ENCODE measurements around the gene CCNI.

CCNI gene

DNA sequence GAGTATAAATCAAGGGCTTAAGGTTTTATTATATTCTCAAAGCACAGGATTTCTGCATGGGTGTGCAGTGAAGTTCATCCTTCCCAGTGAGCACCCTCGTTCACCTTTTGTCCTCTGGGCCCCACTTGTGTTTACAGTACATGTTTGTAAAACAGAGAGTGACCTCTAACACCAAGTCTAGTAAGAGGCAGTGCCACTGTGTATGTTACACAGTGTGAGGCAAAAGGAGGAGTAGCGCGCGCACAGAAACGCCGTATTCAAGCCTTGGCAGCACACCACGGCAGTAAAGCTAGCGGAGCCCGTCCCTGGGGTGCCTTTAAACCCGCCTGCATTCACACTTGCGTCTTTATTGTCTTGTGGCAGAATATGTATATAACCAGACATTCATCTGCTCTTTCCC lies 51.9 kb downstream of the CCNI start:
- H3K27ac ChIP-seq (ENCODE audit: low read depth, low read length): no peak overlapping the region
- H3K79me1 ChIP-seq (ENCODE audit: low read length): peaks cover 1% of the 10 kb centered on the region
- H3K18ac ChIP-seq (ENCODE audit: low read length): no peak overlapping the region
- H3K27me3 ChIP-seq (ENCODE audit: insufficient read depth, low read length, poor library complexity): no peaks in the 10 kb centered on the region
- no peak overlapping the region for H4K5ac ChIP-seq (ENCODE audit: low read length)
- H3K23ac ChIP-seq (ENCODE audit: low read length): no peak overlapping the region
- peaks cover 10% of the 10 kb centered on the region for H3K4me1 ChIP-seq (ENCODE audit: control insufficient read depth, low read depth, low read length)
- WGBS (ENCODE audit: extremely low coverage, insufficient coverage, low lambda C conversion rate): no CpG with 5 or more reads among the region's 11 CpGs
- H2AK5ac ChIP-seq (ENCODE audit: low read length): no peak overlapping the region
- no peak overlapping the region for H3K56ac ChIP-seq (ENCODE audit: low read length)
- no peak overlapping the region for H4K8ac ChIP-seq (ENCODE audit: low read depth, low read length)
- no peak overlapping the region for H2BK5ac ChIP-seq (ENCODE audit: low read length)
- no peak overlapping the region for H3K4me2 ChIP-seq (ENCODE audit: low read length)
- H3K4me3 ChIP-seq (ENCODE audit: low read length): no peak overlapping the region
- H2BK15ac ChIP-seq (replicated peaks; ENCODE audit: low read depth): no peak overlapping the region
- no peak for DNase-seq
- H2BK120ac ChIP-seq (ENCODE audit: low read depth, low read length): no peak overlapping the region
- no peak overlapping the region for H3K9ac ChIP-seq (ENCODE audit: low read length)
- H3K4ac ChIP-seq (ENCODE audit: low read depth, low read length): no peak overlapping the region
- H3K36me3 ChIP-seq (ENCODE audit: control insufficient read depth, insufficient read depth, low read length): peaks cover 22% of the 10 kb centered on the region
- no peaks in the 10 kb centered on the region for H3K79me2 ChIP-seq (ENCODE audit: control insufficient read depth, insufficient read depth, low read length)

DNA sequence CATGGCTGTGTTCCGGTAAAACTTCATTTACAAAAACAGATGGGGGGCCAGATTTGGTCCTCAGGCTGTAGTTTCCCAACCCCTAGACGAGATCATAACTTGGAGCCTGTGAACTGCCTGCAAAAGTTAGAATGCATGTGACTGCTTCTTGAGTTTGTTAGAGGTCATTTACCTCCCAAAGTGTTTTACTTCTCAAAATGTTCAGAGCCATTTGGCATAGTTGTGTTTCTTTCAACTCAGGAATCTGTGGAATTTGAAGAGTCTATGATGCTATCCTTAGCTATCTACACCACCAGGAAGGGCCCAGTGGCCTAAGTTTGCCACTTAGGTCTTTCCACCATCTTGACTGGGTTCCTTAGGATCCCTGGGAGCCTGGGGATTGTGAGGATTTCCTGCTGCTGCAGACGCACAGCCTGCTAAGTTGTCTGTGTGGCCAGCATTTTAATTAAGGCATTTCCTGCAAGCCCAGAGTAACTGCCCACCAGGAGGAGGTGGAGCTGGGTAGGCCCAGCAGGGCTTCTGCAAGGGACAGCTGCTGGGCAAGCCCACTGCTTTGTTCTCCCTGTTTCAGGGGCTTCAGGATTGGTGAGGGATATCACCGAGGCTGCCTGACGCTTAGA lies 53.1 kb downstream of the CCNI start:
- peak overlapping the region; percentile 56 for H2BK120ac ChIP-seq (ENCODE audit: low read depth, low read length)
- no peak overlapping the region for H3K56ac ChIP-seq (ENCODE audit: low read length)
- no peaks in the 10 kb centered on the region for H3K27me3 ChIP-seq (ENCODE audit: insufficient read depth, low read length, poor library complexity)
- peak; percentile 98 for DNase-seq
- no peak overlapping the region for H3K4me2 ChIP-seq (ENCODE audit: low read length)
- H3K79me2 ChIP-seq (ENCODE audit: control insufficient read depth, insufficient read depth, low read length): no peaks in the 10 kb centered on the region
- H2BK5ac ChIP-seq (ENCODE audit: low read length): no peak overlapping the region
- H3K4me3 ChIP-seq (ENCODE audit: low read length): no peak overlapping the region
- peak overlapping the region; percentile 87 for H3K18ac ChIP-seq (ENCODE audit: low read length)
- H4K8ac ChIP-seq (ENCODE audit: low read depth, low read length): no peak overlapping the region
- no peak overlapping the region for H3K9ac ChIP-seq (ENCODE audit: low read length)
- H2BK15ac ChIP-seq (replicated peaks; ENCODE audit: low read depth): no peak overlapping the region
- no peak overlapping the region for H2AK5ac ChIP-seq (ENCODE audit: low read length)
- H4K5ac ChIP-seq (ENCODE audit: low read length): no peak overlapping the region
- peaks cover 21% of the 10 kb centered on the region for H3K36me3 ChIP-seq (ENCODE audit: control insufficient read depth, insufficient read depth, low read length)
- no peak overlapping the region for H3K23ac ChIP-seq (ENCODE audit: low read length)
- peaks cover 1% of the 10 kb centered on the region for H3K79me1 ChIP-seq (ENCODE audit: low read length)
- peak overlapping the region; percentile 95 for H3K27ac ChIP-seq (ENCODE audit: low read depth, low read length)
- H3K4ac ChIP-seq (ENCODE audit: low read depth, low read length): peak overlapping the region; percentile 72
- peaks cover 10% of the 10 kb centered on the region for H3K4me1 ChIP-seq (ENCODE audit: control insufficient read depth, low read depth, low read length)
- no CpG with 5 or more reads among the region's 5 CpGs for WGBS (ENCODE audit: extremely low coverage, insufficient coverage, low lambda C conversion rate)

DNA sequence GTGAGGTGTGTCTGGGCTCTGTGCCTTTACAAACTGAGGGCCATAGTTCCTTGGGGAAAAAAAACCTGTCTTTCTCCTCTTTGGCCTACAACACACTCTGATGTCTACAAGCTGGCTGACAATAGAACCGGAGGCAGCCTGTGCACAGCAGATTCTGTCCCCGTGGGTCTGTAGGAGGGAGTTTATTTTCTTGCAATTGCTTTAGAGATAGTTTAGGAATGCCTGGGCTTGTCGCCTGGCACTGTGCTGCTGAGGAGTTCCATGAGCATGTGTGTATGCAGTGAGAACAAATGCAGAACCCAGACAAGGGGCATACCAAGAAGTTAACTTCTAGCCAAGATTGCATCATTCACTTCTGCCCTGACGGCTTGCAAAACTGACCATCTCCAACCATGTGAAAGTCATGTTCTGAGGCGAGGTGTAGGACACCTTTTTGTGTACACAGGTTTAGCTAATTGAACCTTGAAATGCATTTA lies 54.1 kb downstream of the CCNI start:
- Histone ChIP-seq H3K79me1 (ENCODE audit: low read length) (peaks cover 1% of the 10 kb centered on the region), H4K5ac (ENCODE audit: low read length) (no peak overlapping the region), H2BK120ac (ENCODE audit: low read depth, low read length) (no peak overlapping the region), H3K4me2 (ENCODE audit: low read length) (no peak overlapping the region), H4K8ac (ENCODE audit: low read depth, low read length) (peak overlapping the region; percentile 58), H2BK15ac (replicated peaks; ENCODE audit: low read depth) (no peak overlapping the region), H3K18ac (ENCODE audit: low read length) (peak overlapping the region; percentile 62), H3K23ac (ENCODE audit: low read length) (peak overlapping the region; percentile 70), H3K27ac (ENCODE audit: low read depth, low read length) (peak overlapping the region; percentile 95), H3K27me3 (ENCODE audit: insufficient read depth, low read length, poor library complexity) (no peaks in the 10 kb centered on the region), H2AK5ac (ENCODE audit: low read length) (peak overlapping the region; percentile 0), H3K36me3 (ENCODE audit: control insufficient read depth, insufficient read depth, low read length) (peaks cover 21% of the 10 kb centered on the region), H3K9ac (ENCODE audit: low read length) (peak overlapping the region; percentile 26), H3K56ac (ENCODE audit: low read length) (peak overlapping the region; percentile 50), H2BK5ac (ENCODE audit: low read length) (peak overlapping the region; percentile 10), H3K4ac (ENCODE audit: low read depth, low read length) (no peak overlapping the region), H3K4me1 (ENCODE audit: control insufficient read depth, low read depth, low read length) (peaks cover 10% of the 10 kb centered on the region), H3K4me3 (ENCODE audit: low read length) (no peak overlapping the region), H3K79me2 (ENCODE audit: control insufficient read depth, insufficient read depth, low read length) (no peaks in the 10 kb centered on the region)
- no CpG with 5 or more reads among the region's 5 CpGs for WGBS (ENCODE audit: extremely low coverage, insufficient coverage, low lambda C conversion rate)
- DNase-seq: peak; percentile 79

DNA sequence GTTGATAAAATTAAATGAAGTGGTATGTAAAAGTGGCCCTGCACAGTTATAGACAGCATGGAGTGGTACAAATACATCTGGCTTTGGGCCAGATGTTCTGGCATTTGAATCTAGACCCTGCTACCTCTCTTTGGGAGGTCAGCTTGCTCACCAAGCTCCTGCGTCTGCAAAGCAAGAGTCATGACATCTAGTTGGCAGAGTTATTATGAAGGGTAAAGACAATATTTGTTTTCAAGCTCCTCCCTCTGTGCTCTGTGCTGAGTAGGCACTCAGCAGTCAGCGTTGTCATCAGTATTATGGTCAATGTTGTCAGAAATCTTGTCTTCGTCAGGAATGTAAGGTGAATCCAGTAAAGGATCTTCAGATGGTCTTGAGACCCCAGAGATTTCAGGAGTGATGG lies 55.8 kb downstream of the CCNI start:
- H3K36me3 ChIP-seq (ENCODE audit: control insufficient read depth, insufficient read depth, low read length): peaks cover 21% of the 10 kb centered on the region
- H3K4me2 ChIP-seq (ENCODE audit: low read length): no peak overlapping the region
- H4K5ac ChIP-seq (ENCODE audit: low read length): no peak overlapping the region
- no peak overlapping the region for H3K9ac ChIP-seq (ENCODE audit: low read length)
- H3K4me3 ChIP-seq (ENCODE audit: low read length): no peak overlapping the region
- no peak overlapping the region for H2AK5ac ChIP-seq (ENCODE audit: low read length)
- no peak overlapping the region for H4K8ac ChIP-seq (ENCODE audit: low read depth, low read length)
- H3K4ac ChIP-seq (ENCODE audit: low read depth, low read length): no peak overlapping the region
- H3K56ac ChIP-seq (ENCODE audit: low read length): no peak overlapping the region
- no peak overlapping the region for H2BK15ac ChIP-seq (replicated peaks; ENCODE audit: low read depth)
- H3K79me2 ChIP-seq (ENCODE audit: control insufficient read depth, insufficient read depth, low read length): no peaks in the 10 kb centered on the region
- no peak overlapping the region for H2BK5ac ChIP-seq (ENCODE audit: low read length)
- no peak overlapping the region for H3K18ac ChIP-seq (ENCODE audit: low read length)
- no peak for DNase-seq
- no peak overlapping the region for H2BK120ac ChIP-seq (ENCODE audit: low read depth, low read length)
- H3K27me3 ChIP-seq (ENCODE audit: insufficient read depth, low read length, poor library complexity): no peaks in the 10 kb centered on the region
- no CpG with 5 or more reads among the region's 3 CpGs for WGBS (ENCODE audit: extremely low coverage, insufficient coverage, low lambda C conversion rate)
- H3K23ac ChIP-seq (ENCODE audit: low read length): no peak overlapping the region
- H3K27ac ChIP-seq (ENCODE audit: low read depth, low read length): no peak overlapping the region
- no peaks in the 10 kb centered on the region for H3K79me1 ChIP-seq (ENCODE audit: low read length)
- H3K4me1 ChIP-seq (ENCODE audit: control insufficient read depth, low read depth, low read length): peaks cover 15% of the 10 kb centered on the region

DNA sequence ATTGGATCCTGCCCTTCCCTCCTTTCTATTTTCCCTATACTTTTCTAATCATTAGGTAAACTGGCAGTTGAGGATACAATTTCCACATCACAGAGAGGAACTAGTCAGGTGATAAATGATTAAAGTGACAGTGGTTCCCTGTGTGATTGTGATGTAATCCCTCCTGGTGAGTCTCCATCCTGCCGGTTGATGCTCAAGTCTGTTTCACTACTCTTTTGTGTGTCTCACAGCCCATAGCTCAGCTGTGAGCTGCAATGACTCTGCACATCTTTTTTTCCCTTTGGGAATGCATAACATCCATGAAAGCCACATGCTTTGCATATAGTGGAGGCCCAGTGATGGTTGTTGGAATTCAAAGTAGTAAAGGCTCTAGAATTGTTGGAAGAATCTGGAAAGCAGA lies 60.4 kb downstream of the CCNI start:
- DNase-seq: peak; percentile 82
- H2BK120ac ChIP-seq (ENCODE audit: low read depth, low read length): no peak overlapping the region
- no peaks in the 10 kb centered on the region for H3K27me3 ChIP-seq (ENCODE audit: insufficient read depth, low read length, poor library complexity)
- no peak overlapping the region for H3K4me2 ChIP-seq (ENCODE audit: low read length)
- H4K5ac ChIP-seq (ENCODE audit: low read length): no peak overlapping the region
- H2BK15ac ChIP-seq (replicated peaks; ENCODE audit: low read depth): no peak overlapping the region
- no CpG with 5 or more reads among the region's 1 CpG for WGBS (ENCODE audit: extremely low coverage, insufficient coverage, low lambda C conversion rate)
- H3K23ac ChIP-seq (ENCODE audit: low read length): no peak overlapping the region
- no peak overlapping the region for H3K18ac ChIP-seq (ENCODE audit: low read length)
- H4K8ac ChIP-seq (ENCODE audit: low read depth, low read length): no peak overlapping the region
- H2BK5ac ChIP-seq (ENCODE audit: low read length): no peak overlapping the region
- peak overlapping the region; percentile 52 for H3K27ac ChIP-seq (ENCODE audit: low read depth, low read length)
- no peak overlapping the region for H3K9ac ChIP-seq (ENCODE audit: low read length)
- no peak overlapping the region for H3K4me3 ChIP-seq (ENCODE audit: low read length)
- H3K79me1 ChIP-seq (ENCODE audit: low read length): no peaks in the 10 kb centered on the region
- no peak overlapping the region for H2AK5ac ChIP-seq (ENCODE audit: low read length)
- no peak overlapping the region for H3K4ac ChIP-seq (ENCODE audit: low read depth, low read length)
- H3K56ac ChIP-seq (ENCODE audit: low read length): no peak overlapping the region
- H3K79me2 ChIP-seq (ENCODE audit: control insufficient read depth, insufficient read depth, low read length): no peaks in the 10 kb centered on the region
- peaks cover 26% of the 10 kb centered on the region for H3K4me1 ChIP-seq (ENCODE audit: control insufficient read depth, low read depth, low read length)
- peaks cover 5% of the 10 kb centered on the region for H3K36me3 ChIP-seq (ENCODE audit: control insufficient read depth, insufficient read depth, low read length)

DNA sequence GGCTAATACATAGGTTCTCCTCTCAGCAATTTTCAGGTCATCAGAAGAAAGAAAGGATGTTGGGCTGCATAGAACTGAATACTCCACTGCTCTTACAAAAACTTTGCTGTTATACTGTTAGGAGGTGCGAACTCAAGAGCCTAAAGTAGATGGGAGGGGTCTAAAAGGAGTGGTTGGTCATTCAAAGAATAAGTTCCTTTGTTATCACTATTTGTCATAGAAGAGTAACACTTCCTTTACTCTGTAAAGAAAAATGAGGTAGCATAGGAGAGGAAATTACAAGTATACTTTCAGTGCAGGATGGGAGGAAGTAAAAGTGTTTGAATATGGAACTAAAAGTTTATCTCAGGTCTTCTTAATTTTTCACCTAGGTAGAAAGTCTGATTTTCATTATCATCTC lies 61.5 kb downstream of the CCNI start:
- H2AK5ac ChIP-seq (ENCODE audit: low read length): no peak overlapping the region
- H3K4ac ChIP-seq (ENCODE audit: low read depth, low read length): no peak overlapping the region
- WGBS (ENCODE audit: extremely low coverage, insufficient coverage, low lambda C conversion rate): no CpG with 5 or more reads among the region's 1 CpG
- H3K4me1 ChIP-seq (ENCODE audit: control insufficient read depth, low read depth, low read length): peaks cover 26% of the 10 kb centered on the region
- no peak overlapping the region for H4K5ac ChIP-seq (ENCODE audit: low read length)
- no peak overlapping the region for H2BK5ac ChIP-seq (ENCODE audit: low read length)
- H2BK15ac ChIP-seq (replicated peaks; ENCODE audit: low read depth): peak overlapping the region; percentile 41
- no peak overlapping the region for H2BK120ac ChIP-seq (ENCODE audit: low read depth, low read length)
- no peak for DNase-seq
- no peak overlapping the region for H4K8ac ChIP-seq (ENCODE audit: low read depth, low read length)
- no peak overlapping the region for H3K9ac ChIP-seq (ENCODE audit: low read length)
- no peaks in the 10 kb centered on the region for H3K79me1 ChIP-seq (ENCODE audit: low read length)
- H3K27ac ChIP-seq (ENCODE audit: low read depth, low read length): no peak overlapping the region
- H3K27me3 ChIP-seq (ENCODE audit: insufficient read depth, low read length, poor library complexity): no peaks in the 10 kb centered on the region
- no peak overlapping the region for H3K23ac ChIP-seq (ENCODE audit: low read length)
- no peak overlapping the region for H3K4me2 ChIP-seq (ENCODE audit: low read length)
- no peak overlapping the region for H3K4me3 ChIP-seq (ENCODE audit: low read length)
- no peak overlapping the region for H3K56ac ChIP-seq (ENCODE audit: low read length)
- no peak overlapping the region for H3K18ac ChIP-seq (ENCODE audit: low read length)
- H3K36me3 ChIP-seq (ENCODE audit: control insufficient read depth, insufficient read depth, low read length): peaks cover 3% of the 10 kb centered on the region
- no peaks in the 10 kb centered on the region for H3K79me2 ChIP-seq (ENCODE audit: control insufficient read depth, insufficient read depth, low read length)

All from mesendoderm (in vitro differentiated cells).